HG03196 (cell line): Measurements from ENCODE around the gene AGBL1.
"Not testable (repeated sequence)": the region's sequence is repeated elsewhere in the genome, so short reads cannot be mapped to it uniquely, and the experiment has no call there.

Experiments used
- ATAC-seq: cut with Tn5 transposase; IDR thresholded peaks from one replicate; pipeline ENCODE4 v1.9.1; 2021; ENCODE audit not compliant: unreplicated experiment

The AGBL1 gene

GRCh38 chr15:86392296-86392695, 312.6 kb downstream of the AGBL1 start:
- no peak for ATAC-seq

- no peak for ATAC-seq
These were observed 313.2 kb downstream of the AGBL1 start for GRCh38 chr15:86392874-86393273.

- no peak for ATAC-seq
These were observed 315.2 kb downstream of the AGBL1 start for GRCh38 chr15:86394866-86395265.

GRCh38 chr15:86399041-86399954, 319.6 kb downstream of the AGBL1 start:
- no peak for ATAC-seq

GRCh38 chr15:86403221-86403620, 323.6 kb downstream of the AGBL1 start:
- no peak for ATAC-seq

- no peak for ATAC-seq
These were observed 324.4 kb downstream of the AGBL1 start for GRCh38 chr15:86403914-86404583.

GRCh38 chr15:86408261-86408660, 328.6 kb downstream of the AGBL1 start:
- no peak for ATAC-seq

- ATAC-seq, result no peak
These were observed 332.2 kb downstream of the AGBL1 start for GRCh38 chr15:86411916-86412315.

GRCh38 chr15:86413191-86413590, 333.5 kb downstream of the AGBL1 start:
- no peak for ATAC-seq

GRCh38 chr15:86425746-86426145, 346.1 kb downstream of the AGBL1 start:
- no peak for ATAC-seq

- no peak for ATAC-seq
These were observed 353.2 kb downstream of the AGBL1 start for GRCh38 chr15:86432861-86433260.

- ATAC-seq, result no peak
These were observed 354.3 kb downstream of the AGBL1 start for GRCh38 chr15:86433983-86434382.

- no peak for ATAC-seq
These were observed 359.9 kb downstream of the AGBL1 start for GRCh38 chr15:86439614-86440013.

GRCh38 chr15:86444527-86444926, 364.9 kb downstream of the AGBL1 start:
- no peak for ATAC-seq

GRCh38 chr15:86445579-86446252, 366.0 kb downstream of the AGBL1 start:
- no peak for ATAC-seq

GRCh38 chr15:86446253-86446640, 366.6 kb downstream of the AGBL1 start:
- ATAC-seq, result no peak

- not testable (repeated sequence) for ATAC-seq
These were observed 385.9 kb downstream of the AGBL1 start for GRCh38 chr15:86465470-86466039.

GRCh38 chr15:86481720-86482119, 402.0 kb downstream of the AGBL1 start:
- no peak for ATAC-seq

GRCh38 chr15:86483936-86484335, 404.3 kb downstream of the AGBL1 start:
- no peak for ATAC-seq

- ATAC-seq, result no peak
These were observed 408.4 kb downstream of the AGBL1 start for GRCh38 chr15:86488046-86488445.

- ATAC-seq, result no peak
These were observed 410.3 kb downstream of the AGBL1 start for GRCh38 chr15:86489981-86490380.
